HepG2 (cell line): ENCODE data around the gene NHERF2. TPM values are rescaled to one million over a fixed set of nuclear protein-coding genes. Genes with fewer than 3 reads are reported as not detected.
A peak's percentile ranks its signal among the peaks of the same experiment; 100 is the strongest.

ENCODE experiments used
- CBX5 ChIP-seq: sonication (generic); formaldehyde crosslinking; IDR thresholded peaks from 2 replicates; pipeline ENCODE4 v1.4.0; 2020; ENCODE audit warnings: missing genetic modification reagents, borderline replicate concordance
- CREM ChIP-seq, 2 experiments: sonication (generic) in 1 of 2; formaldehyde crosslinking in 1 of 2; IDR thresholded peaks; 2 replicates each; pipeline versions ENCODE4 v1.4.0 to v1.6.1; 2016 to 2020; ENCODE audit warnings: antibody characterized with exemption in 1 of 2, mild to moderate bottlenecking in 1 of 2, missing genetic modification reagents in 1 of 2
- HDAC1 ChIP-seq: sonication (generic); formaldehyde crosslinking; IDR thresholded peaks from 2 replicates; pipeline ENCODE4 v1.5.1; 2020; ENCODE audit warnings: mild to moderate bottlenecking, missing genetic modification reagents
- MTA1 ChIP-seq: sonication (generic); formaldehyde crosslinking; IDR thresholded peaks from 2 replicates; pipeline ENCODE4 v1.4.0; 2020; ENCODE audit warnings: missing genetic modification reagents, mild to moderate bottlenecking, borderline replicate concordance
- NCOA5 ChIP-seq: sonication (generic); formaldehyde crosslinking; IDR thresholded peaks from 2 replicates; pipeline ENCODE4 v1.4.0; 2020; ENCODE audit warnings: missing genetic modification reagents
- PCBP2 ChIP-seq: fragments of 200-400 bp; formaldehyde crosslinking; optimal IDR thresholded peaks from 2 replicates; pipeline ENCODE3; 2018; ENCODE audit warnings: low read length, low read depth; ENCODE audit not compliant: poor library complexity, severe bottlenecking
- RNF2 ChIP-seq: fragments of 450-650 bp; conservative IDR thresholded peaks from 2 replicates; pipeline ENCODE4 v1.6.1; 2016; ENCODE audit warnings: low read depth
- SRSF1 ChIP-seq: fragments of 200-400 bp; formaldehyde crosslinking; optimal IDR thresholded peaks from 2 replicates; pipeline ENCODE3; 2017; ENCODE audit warnings: mild to moderate bottlenecking, low read depth, low read length, moderate library complexity
- TAF1 ChIP-seq: sonication (generic); formaldehyde crosslinking; IDR thresholded peaks from 2 replicates; pipeline ENCODE4 v1.4.0; 2020; ENCODE audit warnings: missing genetic modification reagents
- ZFY ChIP-seq: sonication (generic); formaldehyde crosslinking; IDR thresholded peaks from 2 replicates; pipeline ENCODE4 v1.4.0; 2020; ENCODE audit warnings: missing genetic modification reagents
- ZMAT3 ChIP-seq: sonication (generic); formaldehyde crosslinking; conservative IDR thresholded peaks from 2 replicates; pipeline ENCODE4 v1.7.0; 2021; ENCODE audit warnings: missing genetic modification reagents
- ZNF350 ChIP-seq: sonication (generic); formaldehyde crosslinking; IDR thresholded peaks from 2 replicates; pipeline ENCODE4 v1.4.0; 2020; ENCODE audit warnings: mild to moderate bottlenecking, low read depth, missing genetic modification reagents, borderline replicate concordance
- ZNF562 ChIP-seq: sonication (generic); formaldehyde crosslinking; IDR thresholded peaks from 2 replicates; pipeline ENCODE4 v1.8.0; 2022; ENCODE audit warnings: missing genetic modification reagents, borderline replicate concordance
- ZNF605 ChIP-seq: sonication (generic); formaldehyde crosslinking; IDR thresholded peaks from 2 replicates; pipeline ENCODE4 v1.8.0; 2022; ENCODE audit warnings: mild to moderate bottlenecking, missing genetic modification reagents
- ZNF75D ChIP-seq: sonication (generic); formaldehyde crosslinking; IDR thresholded peaks from 2 replicates; pipeline ENCODE4 v1.8.1; 2023; ENCODE audit warnings: missing genetic modification reagents, mild to moderate bottlenecking, borderline replicate concordance
- ZNF768 ChIP-seq: sonication (generic); formaldehyde crosslinking; IDR thresholded peaks from 2 replicates; pipeline ENCODE4 v1.4.0; 2020; ENCODE audit warnings: missing genetic modification reagents
- polyA plus RNA-seq, 8 experiments: library from polyadenylated mRNA; depleted of rRNA in 3 of 8; stranded (reverse) in 7 of 8; unstranded in 1 of 8; fragments of >200 nt; fragmentation: Illumina TruSeq in 4 of 8; extraction: Trizol in 4 of 8; gene quantifications; 2 replicates each; pipeline versions ENCODE4 v1.2.1 to v1.2.3, GENCODE V29; 2011 to 2016; ENCODE audit warnings: low read depth in 4 of 8, missing spikeins in 1 of 8, mixed read lengths in 1 of 8; ENCODE audit not compliant: insufficient read depth in 1 of 8
- total RNA-seq, 5 experiments: library from RNA; depleted of rRNA; stranded (reverse); fragments of >200 nt; fragmentation: Illumina TruSeq; extraction: Trizol; gene quantifications; 2 replicates each; pipeline ENCODE4 v1.2.3, GENCODE V29; 2016; ENCODE audit warnings: low read depth in 1 of 5
- TF ChIP-seq, protein P1 (sequence below): sonication (generic); formaldehyde crosslinking; conservative IDR thresholded peaks from 2 replicates; pipeline ENCODE4 v1.4.0; 2020; ENCODE audit warnings: missing genetic modification reagents
- TF ChIP-seq, protein P2 (sequence below): sonication (generic); formaldehyde crosslinking; IDR thresholded peaks from 2 replicates; pipeline ENCODE4 v1.5.1; 2020; ENCODE audit warnings: mild to moderate bottlenecking, moderate library complexity, missing genetic modification reagents
- TF ChIP-seq, protein P3 (sequence below): sonication (generic); formaldehyde crosslinking; IDR thresholded peaks from 2 replicates; pipeline ENCODE4 v1.5.0; 2020; ENCODE audit warnings: mild to moderate bottlenecking, missing genetic modification reagents, borderline replicate concordance
- TF ChIP-seq, protein P4 (sequence below): sonication (generic); formaldehyde crosslinking; IDR thresholded peaks from 2 replicates; pipeline ENCODE4 v1.4.0; 2020; ENCODE audit warnings: missing genetic modification reagents

NHERF2 gene
- total and polyA plus RNA-seq, 2 of the 13 experiments (the other 11 are each of a cell fraction or from before 2014, with no cell fraction given): 23.7 to 39.3 TPM

DNA sequence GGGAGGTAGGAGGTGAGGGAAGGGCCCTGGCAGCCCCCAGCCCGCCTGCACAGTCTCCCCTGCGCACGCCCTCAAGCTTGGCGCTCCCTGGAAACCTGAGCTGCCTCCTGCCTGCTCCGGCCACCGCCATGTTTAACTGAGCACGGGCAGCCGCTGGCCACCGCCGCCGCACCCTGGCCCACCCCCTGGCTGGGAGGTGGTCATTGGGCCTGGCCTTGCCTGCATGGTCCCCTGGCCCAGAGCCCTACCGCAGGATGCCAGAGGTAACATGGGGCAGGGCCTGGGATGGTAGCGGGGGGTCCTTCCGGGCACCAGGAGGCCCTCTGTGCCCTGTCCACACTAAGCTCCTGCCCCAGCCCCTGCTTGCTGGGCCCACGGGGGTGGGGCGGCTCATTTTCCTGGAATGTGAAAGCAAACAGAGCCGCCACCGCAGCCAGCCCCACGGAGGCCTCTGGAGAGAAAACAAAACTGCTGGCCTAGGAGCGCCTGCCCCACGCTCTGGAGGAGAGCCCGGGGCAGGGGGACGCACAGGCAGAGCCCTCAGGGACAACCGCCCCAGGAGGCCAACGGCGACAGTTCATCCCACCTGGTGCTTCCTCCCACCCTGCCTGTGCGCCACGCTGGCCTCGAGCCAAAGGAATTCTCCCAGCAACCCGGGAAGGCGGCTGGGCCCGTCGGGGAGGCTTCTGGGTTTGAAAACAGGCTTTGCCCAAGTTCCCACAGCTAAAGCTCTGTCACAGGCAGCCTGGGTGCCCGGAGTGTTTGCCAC, 8.9 kb downstream of the NHERF2 start (continued):
- TF ChIP-seq, protein P1, sequence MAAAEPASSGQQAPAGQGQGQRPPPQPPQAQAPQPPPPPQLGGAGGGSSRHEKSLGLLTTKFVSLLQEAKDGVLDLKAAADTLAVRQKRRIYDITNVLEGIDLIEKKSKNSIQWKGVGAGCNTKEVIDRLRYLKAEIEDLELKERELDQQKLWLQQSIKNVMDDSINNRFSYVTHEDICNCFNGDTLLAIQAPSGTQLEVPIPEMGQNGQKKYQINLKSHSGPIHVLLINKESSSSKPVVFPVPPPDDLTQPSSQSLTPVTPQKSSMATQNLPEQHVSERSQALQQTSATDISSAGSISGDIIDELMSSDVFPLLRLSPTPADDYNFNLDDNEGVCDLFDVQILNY (CRISPR knock-in tag): peak; percentile 41; the same call in 1 of the 2 replicates
- TF ChIP-seq, protein P2, sequence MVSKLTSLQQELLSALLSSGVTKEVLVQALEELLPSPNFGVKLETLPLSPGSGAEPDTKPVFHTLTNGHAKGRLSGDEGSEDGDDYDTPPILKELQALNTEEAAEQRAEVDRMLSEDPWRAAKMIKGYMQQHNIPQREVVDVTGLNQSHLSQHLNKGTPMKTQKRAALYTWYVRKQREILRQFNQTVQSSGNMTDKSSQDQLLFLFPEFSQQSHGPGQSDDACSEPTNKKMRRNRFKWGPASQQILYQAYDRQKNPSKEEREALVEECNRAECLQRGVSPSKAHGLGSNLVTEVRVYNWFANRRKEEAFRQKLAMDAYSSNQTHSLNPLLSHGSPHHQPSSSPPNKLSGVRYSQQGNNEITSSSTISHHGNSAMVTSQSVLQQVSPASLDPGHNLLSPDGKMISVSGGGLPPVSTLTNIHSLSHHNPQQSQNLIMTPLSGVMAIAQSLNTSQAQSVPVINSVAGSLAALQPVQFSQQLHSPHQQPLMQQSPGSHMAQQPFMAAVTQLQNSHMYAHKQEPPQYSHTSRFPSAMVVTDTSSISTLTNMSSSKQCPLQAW (CRISPR knock-in tag): peak; percentile 71
- TF ChIP-seq ZNF562: no peak
- TF ChIP-seq ZMAT3 (CRISPR knock-in tag): peak; percentile 73; the same call in 1 of the 2 replicates
- peak; percentile 46; the same call in 1 of the 2 replicates for TF ChIP-seq CREM (IDR thresholded peaks at IDR 0.05)
- no peak for TF ChIP-seq CREM (CRISPR knock-in tag; IDR thresholded peaks at IDR 0.05)
- TF ChIP-seq ZNF605 (CRISPR knock-in tag): peak; percentile 75
- peak; percentile 93 for TF ChIP-seq ZFY (CRISPR knock-in tag)
- TF ChIP-seq, protein P3, sequence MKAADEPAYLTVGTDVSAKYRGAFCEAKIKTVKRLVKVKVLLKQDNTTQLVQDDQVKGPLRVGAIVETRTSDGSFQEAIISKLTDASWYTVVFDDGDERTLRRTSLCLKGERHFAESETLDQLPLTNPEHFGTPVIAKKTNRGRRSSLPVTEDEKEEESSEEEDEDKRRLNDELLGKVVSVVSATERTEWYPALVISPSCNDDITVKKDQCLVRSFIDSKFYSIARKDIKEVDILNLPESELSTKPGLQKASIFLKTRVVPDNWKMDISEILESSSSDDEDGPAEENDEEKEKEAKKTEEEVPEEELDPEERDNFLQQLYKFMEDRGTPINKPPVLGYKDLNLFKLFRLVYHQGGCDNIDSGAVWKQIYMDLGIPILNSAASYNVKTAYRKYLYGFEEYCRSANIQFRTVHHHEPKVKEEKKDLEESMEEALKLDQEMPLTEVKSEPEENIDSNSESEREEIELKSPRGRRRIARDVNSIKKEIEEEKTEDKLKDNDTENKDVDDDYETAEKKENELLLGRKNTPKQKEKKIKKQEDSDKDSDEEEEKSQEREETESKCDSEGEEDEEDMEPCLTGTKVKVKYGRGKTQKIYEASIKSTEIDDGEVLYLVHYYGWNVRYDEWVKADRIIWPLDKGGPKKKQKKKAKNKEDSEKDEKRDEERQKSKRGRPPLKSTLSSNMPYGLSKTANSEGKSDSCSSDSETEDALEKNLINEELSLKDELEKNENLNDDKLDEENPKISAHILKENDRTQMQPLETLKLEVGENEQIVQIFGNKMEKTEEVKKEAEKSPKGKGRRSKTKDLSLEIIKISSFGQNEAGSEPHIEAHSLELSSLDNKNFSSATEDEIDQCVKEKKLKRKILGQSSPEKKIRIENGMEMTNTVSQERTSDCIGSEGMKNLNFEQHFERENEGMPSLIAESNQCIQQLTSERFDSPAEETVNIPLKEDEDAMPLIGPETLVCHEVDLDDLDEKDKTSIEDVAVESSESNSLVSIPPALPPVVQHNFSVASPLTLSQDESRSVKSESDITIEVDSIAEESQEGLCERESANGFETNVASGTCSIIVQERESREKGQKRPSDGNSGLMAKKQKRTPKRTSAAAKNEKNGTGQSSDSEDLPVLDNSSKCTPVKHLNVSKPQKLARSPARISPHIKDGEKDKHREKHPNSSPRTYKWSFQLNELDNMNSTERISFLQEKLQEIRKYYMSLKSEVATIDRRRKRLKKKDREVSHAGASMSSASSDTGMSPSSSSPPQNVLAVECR (CRISPR knock-in tag): peak; percentile 61; the same call in 1 of the 2 replicates
- TF ChIP-seq TAF1 (CRISPR knock-in tag): peak; percentile 86
- 0 out of 2 replicates have a peak, but pooled peaks have one; percentile 44 for TF ChIP-seq ZNF768 (CRISPR knock-in tag)
- no peak for TF ChIP-seq RNF2
- TF ChIP-seq HDAC1 (CRISPR knock-in tag): peak; percentile 93
- no peak for TF ChIP-seq ZNF75D (CRISPR knock-in tag)
- TF ChIP-seq PCBP2: no peak
- no peak for TF ChIP-seq MTA1 (CRISPR knock-in tag)
- TF ChIP-seq ZNF350 (CRISPR knock-in tag): peak; percentile 58; the same call in 1 of the 2 replicates
- TF ChIP-seq SRSF1: peak; percentile 90
- peak; percentile 79; the same call in 1 of the 2 replicates for TF ChIP-seq CBX5
- no peak for TF ChIP-seq NCOA5
- TF ChIP-seq, protein P4, sequence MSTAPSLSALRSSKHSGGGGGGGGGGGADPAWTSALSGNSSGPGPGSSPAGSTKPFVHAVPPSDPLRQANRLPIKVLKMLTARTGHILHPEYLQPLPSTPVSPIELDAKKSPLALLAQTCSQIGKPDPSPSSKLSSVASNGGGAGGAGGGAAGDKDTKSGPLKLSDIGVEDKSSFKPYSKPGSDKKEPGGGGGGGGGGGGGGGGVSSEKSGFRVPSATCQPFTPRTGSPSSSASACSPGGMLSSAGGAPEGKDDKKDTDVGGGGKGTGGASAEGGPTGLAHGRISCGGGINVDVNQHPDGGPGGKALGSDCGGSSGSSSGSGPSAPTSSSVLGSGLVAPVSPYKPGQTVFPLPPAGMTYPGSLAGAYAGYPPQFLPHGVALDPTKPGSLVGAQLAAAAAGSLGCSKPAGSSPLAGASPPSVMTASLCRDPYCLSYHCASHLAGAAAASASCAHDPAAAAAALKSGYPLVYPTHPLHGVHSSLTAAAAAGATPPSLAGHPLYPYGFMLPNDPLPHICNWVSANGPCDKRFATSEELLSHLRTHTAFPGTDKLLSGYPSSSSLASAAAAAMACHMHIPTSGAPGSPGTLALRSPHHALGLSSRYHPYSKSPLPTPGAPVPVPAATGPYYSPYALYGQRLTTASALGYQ (CRISPR knock-in tag): peak; percentile 87; the same call in 1 of the 2 replicates
